ENCODE data around the gene SGCA.

DNA sequence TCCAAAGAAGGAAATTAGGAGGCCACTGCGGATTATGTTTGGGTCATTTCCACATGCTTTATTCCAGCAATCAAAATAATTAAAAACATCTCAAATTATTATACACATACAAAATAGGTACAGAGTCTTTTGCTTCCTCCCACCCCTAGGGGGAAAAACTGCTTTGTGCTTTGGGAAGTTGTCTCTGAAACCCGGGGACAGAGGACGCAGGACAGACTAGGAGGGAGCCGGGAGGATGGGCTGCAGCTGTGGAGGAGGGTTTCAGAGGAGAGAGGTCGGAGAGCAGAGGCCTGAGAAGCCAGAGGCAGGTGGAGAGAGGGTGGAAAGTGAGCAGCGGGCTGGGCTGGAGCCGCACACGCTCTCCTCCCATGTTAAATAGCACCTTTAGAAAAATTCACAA lies 18.3 kb downstream of the SGCA start:
- TF ChIP-seq, protein P1, sequence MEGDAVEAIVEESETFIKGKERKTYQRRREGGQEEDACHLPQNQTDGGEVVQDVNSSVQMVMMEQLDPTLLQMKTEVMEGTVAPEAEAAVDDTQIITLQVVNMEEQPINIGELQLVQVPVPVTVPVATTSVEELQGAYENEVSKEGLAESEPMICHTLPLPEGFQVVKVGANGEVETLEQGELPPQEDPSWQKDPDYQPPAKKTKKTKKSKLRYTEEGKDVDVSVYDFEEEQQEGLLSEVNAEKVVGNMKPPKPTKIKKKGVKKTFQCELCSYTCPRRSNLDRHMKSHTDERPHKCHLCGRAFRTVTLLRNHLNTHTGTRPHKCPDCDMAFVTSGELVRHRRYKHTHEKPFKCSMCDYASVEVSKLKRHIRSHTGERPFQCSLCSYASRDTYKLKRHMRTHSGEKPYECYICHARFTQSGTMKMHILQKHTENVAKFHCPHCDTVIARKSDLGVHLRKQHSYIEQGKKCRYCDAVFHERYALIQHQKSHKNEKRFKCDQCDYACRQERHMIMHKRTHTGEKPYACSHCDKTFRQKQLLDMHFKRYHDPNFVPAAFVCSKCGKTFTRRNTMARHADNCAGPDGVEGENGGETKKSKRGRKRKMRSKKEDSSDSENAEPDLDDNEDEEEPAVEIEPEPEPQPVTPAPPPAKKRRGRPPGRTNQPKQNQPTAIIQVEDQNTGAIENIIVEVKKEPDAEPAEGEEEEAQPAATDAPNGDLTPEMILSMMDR (IDR thresholded peaks at IDR 0.05) = no peak
- TF ChIP-seq POLR2A (IDR thresholded peaks at IDR 0.05) = no peak

All from tibial nerve (tissue), 3 donors.